Activated gamma-delta T cell treated with anti-CD3 and anti-CD28 coated beads, Interleukin-2, amount 50 U/mL, for 16 hours (primary cell): ENCODE measurements around the gene MAS1.
"Not testable (repeated sequence)": the region's sequence is repeated elsewhere in the genome, so short reads cannot be mapped to it uniquely, and the experiment has no call there.

Experiments
- DNase-seq: peaks from one replicate; pipeline ENCODE4 v3.0.0-alpha.2; 2020; ENCODE audit warnings: low read depth

The MAS1 gene

DNA sequence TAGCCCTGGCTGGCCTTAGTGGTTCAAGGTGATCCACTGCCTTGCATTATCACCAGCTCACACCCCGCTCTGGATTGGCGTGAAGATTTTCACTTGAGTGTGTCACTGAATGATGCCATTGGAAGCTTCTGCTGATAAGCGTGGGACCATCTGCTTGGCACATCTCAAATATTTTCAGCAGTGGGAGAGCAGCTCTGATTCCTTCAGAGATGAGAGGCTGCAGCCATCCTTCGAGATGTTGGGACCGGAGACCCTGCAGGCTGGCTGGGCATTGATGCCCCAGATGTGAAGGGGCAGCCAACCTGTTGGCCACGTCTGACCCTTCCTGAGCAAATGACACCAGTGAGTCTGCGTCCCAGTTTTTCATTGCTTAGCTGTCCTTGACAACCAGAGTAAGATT is at the start of gene MAS1:
Gene MAS1, plus strand, starts transcription at position 197 of the 400 bp plus-strand sequence. CDS start 15,968 bp downstream, outside the sequence.
- no peak for DNase-seq

DNA sequence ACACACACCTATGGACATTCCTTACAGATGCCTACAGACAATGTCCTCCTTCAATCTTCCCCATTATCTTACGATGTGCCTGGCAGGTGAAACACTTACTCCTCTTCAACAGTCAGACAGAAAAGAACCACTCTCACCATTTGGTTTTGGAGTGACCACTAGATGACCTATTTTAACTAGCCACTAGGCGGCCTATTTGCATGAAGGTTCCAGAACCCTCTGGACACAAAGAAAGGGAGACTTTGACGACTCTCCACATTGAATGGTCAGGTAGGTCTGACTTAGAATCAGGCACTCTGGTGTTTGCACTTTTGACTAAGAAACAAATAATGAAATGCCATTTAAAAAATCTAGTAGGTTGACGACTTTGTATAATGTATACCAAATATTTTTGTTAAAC is 48.8 kb upstream of the MAS1 start:
- no peak for DNase-seq

DNA sequence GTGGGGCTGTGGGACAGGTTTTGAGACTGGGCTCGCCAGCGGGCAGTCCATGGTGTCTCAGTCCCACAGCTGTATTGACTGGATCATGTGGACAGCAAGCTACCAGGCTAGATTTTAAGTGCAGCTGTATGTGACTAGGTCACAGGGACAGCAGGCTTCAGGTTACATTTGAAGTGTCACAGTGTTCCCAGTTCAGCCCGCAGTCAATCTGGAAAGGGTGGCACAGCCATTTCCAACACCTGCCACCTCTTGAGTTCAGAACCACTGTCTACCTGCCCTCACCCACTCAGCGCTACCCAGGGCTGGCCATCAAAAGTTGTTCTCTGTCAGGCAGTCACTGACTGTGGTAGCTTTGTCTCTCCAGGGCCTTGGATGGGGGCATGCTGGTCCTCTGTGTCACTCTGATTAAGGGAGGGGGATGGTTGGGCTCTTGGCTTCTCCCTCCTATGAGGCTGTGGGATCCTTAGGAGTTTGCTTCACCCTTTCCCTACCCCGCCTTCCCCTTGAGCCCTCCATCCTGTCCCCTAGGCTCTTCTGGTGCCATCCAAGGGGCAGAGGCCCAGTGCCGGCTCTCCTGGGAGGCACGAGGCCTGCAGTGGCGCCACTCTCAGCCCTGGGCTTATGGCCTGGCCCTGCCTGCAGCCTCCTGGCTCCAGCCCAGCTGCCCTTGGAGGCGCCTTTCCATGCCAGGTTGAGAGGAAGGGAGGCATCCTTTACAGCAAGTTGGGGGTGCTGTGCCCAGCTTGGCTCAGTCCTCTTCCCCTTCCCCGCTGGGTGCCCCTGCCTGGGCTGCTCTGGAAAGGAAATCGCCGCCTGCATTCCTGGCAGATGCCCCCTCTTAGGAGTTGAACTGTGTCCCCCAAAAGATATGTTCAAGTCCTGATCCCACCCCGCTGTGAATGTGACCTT is 45.8 kb upstream of the MAS1 start:
- DNase-seq, result no peak

DNA sequence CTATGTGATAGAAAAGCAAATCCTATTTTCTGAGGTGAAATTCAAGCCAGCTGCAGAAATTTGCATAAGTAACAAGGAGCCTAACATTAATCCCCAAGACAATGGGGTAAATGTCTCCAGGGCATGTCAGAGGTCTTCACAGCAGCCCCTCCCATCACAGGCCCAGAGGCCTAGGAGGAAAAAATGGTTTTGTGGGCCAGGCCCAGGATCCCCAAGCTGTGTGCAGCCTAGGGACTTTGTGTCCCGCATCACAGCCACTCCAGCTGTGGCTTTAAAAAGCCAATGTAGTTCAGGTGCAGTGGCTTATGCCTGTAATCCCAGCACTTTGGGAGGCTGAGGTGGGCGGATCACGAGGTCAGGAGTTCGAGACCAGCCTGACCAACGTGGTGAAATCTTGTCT is 42.2 kb upstream of the MAS1 start:
- DNase-seq, result not testable (repeated sequence)

DNA sequence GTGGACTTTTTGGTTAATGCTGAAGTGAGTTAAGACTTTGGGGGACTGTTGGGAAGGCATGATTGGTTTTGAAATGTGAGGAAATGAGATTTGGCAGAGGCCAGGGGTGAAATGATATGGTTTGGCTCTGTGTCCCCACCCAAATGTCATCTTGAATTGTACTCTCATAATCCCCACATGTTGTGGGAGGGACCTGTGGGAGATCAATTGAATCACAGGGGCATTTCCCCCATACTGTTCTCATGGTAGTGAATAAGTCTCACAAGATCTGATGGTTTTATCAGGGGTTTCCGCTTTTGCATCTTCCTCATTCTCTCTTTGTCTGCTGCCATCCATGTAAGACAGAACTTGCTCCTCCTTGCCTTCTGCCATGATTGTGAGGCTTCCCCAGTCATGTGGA is 40.9 kb upstream of the MAS1 start:
- DNase-seq, result not testable (repeated sequence)

DNA sequence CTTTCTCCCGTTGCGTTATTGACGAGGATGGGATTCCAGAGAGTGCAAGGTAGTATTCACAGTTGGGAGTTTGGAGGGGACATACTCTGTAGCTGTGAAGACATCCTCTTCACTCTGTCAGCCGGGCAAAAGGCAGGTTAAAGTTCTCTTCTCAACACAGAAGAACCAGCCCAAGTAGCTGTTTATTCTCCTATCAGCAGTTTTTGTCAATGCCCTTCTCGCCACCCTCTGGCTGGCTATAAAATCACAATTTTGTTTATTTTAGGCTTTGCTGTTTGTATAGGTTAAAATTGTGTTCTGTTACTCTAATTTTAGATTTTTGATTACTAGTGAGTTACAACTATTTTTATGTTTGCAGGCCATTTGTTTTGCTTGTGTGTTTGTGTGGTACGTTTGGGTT is 37.9 kb upstream of the MAS1 start:
- no peak for DNase-seq

DNA sequence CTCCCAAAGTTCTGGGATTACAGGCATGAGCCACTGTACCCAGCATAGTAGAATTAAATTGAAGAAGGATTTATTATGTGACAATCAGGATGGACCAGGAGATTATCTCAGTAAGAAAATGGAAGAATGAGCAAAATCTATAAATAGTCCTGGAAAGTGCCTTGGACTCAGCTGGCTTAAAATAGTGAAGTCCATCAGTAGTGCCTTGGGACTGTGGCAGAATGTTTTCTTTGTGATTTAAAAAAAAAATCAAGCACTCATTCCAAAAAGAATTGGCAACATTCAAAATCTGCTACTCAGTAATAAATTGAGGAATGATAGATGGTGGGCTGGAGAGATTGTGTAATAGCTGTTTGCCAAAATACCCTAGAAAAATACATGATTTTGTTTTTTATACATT is 37.0 kb upstream of the MAS1 start:
- no peak for DNase-seq

DNA sequence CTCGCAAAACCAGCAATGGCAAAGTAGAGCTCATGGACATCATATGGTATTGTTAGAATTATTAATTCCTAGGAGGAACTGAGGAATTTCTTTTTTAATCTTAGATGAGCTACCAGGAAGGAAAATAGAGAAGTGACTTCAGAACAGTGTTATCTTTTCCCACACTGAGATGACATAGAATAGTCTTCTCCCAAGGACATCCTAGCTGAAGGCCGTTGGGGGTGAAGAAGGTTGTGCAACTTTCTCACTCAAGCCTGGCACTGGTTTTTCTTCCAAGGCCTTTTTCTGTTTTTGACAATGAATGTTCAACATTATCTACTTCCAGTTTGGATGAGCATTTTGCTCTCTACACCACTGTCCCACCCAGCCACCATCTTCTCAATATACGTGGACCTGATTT is 35.8 kb upstream of the MAS1 start:
- DNase-seq, result no peak

DNA sequence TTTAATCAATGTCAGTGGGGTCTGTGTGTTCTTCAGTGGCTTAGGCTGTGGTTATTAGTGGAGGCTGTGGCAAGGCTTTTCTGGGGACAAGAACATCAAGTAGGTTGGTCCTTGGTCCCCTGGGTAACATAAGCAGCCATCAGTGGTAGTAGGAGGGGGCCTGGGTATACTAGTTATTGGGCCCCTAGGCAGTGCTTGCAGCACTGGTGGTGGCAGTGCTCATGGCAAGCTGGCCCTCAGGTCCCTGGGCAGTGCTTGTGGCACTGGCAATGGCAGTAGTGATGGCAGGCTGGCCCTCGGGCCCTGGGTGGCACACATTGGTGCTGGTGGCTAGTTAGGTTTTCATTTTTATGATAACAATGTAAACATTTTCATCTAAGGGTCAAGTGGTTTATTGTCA is 32.5 kb upstream of the MAS1 start:
- DNase-seq, result no peak

DNA sequence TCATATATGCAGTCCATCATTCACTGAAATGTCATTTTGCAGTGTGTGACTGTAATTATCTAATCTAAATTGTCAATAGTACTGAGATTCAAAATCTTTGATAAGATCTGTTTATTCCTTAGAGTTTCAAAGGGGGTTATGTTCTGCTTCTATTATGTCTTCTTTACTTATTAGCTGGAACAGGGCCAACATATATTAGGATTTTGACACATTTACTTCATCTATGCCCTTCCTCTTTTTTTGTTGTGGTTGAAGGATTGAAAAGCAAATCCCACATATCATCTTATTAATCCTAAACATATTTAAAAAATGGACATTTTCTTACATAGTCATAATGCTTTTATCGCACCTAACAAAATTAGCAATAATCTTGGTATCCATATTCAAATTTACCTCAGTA is 30.3 kb upstream of the MAS1 start:
- no peak for DNase-seq

DNA sequence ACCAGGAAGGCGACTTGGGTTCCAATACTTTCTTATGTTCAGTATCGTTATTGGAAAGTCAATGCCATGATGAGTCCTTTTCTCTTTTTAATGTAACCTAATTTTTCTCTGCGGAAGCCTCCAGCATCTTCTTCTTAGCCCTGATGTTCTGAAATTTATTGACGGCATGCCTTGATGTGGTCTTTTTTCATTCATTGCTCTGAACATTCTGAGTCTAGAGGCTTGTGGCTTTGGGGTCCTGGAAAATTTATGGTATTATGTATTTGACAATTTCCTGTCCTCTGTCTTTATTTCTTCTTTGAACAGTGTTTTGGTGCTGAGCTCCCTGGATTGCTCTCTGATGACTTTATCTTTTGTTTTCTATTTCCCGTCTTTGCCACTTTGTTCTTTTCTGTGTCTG is 28.7 kb upstream of the MAS1 start:
- DNase-seq, result no peak

DNA sequence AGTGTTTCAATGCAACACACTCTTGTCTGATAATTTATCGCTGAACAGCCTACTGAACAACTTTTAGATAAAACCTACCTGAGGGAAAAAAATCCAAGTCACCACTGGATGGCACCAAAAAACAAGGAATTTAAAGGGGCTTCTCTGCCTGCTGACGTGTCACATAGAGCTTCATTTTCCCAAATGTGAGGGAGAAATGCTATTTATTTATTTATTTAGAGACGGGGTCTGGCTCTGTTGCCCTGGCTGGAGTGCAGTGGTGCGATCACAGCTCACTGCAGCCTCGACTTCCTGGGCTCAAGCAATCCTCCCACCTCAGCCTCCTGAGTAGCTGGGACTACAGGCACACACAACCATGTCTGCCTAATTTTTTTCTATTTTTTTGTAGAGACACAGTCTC is 27.4 kb upstream of the MAS1 start:
- not testable (repeated sequence) for DNase-seq

DNA sequence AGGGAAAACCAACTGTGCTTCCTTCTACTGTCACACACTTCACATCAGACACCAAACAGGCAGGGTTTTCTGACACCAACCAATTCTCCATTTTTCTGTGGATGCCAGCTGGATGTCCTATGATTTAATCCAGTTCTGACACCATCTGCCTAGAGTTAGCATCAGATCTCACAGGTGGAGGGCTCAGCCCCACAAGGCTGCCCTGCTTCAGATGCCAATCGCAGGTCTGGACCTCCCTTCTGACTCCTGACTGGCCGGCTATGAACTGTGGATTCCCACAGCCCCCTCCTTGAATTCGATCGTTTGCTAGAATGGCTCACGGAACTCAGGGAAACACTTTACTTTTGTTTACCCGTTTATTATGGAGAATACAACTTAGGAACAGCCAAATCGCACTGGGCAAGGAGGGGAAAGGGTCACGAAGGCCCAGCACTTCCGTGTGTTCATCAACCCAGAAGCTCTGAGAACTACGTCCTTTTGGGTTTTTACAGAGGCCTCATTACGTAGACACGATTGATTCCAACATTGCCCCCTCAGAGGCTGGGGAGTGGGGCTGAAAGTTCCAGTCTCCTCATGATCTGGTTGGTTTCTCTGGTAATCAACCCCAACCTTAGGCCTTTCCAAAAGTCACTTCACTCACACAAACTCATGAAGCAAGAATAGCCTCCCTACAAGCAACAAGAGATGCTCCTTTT is 25.4 kb upstream of the MAS1 start:
- DNase-seq, result no peak

DNA sequence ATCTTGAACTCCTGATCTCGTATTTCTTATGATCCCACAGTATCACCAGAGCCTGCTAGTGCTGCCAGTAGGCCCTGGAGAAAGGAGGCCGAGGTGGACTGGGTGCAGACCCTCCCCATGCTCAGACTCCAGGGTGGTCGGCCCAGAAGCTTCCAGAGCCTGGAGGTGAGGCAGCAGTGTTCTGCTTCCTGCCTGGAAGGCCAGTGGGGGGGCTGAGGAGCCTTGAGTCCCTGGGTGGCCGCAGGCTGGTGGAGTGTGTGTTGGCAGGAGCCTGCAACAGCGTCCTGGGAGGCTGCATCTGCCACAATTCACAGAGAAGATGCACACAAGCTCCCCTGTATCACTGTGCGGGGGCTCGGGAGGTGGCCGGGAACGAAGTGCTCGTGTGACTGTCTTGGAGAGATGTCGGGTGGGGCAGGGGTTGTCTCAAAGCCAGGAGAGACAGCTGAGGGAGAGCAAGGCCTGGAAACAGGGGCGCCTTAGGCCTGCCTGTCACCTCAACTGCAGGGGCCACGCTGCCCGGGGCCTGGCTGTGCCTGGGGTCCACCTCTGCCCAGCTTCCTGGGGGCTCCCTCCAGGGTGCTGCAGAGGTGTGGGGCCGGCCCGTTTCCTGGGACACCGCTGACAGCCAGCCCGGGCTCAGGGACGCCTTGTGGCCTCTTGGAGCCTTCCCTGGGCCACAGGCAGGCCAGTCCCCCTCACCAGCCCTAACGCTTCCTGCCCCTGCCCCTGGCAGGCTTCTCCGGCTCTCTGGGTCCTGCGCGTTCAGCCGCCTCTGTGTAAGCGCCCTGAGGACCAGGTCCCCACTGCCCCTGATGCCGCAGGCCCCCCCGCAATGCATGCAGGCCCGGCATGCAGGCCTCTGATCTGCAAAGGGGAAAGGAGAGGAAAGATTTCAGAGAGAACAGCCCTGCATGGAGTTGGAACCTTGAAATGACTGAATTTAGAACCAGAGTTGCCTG is 24.2 kb upstream of the MAS1 start:
- no peak for DNase-seq

DNA sequence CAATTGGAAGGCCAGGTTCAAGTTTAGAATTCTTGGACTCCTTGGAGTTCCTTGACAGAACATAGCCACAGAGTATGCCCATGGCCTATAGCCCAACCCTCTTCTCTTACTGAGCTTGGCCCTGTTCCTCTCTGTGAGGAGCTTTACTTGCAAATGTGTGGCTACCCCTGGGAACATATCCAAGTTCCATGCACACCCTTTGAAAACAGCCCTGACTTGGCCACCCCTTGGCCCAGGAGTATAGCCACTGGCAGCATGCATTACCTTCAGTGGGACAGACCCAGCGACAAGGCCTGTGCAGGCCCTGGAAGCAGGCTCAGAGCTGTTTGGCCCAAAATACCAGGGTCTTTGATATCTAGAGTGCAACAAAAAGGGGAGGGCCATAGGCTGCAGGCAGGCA is 19.5 kb upstream of the MAS1 start:
- DNase-seq, result no peak

DNA sequence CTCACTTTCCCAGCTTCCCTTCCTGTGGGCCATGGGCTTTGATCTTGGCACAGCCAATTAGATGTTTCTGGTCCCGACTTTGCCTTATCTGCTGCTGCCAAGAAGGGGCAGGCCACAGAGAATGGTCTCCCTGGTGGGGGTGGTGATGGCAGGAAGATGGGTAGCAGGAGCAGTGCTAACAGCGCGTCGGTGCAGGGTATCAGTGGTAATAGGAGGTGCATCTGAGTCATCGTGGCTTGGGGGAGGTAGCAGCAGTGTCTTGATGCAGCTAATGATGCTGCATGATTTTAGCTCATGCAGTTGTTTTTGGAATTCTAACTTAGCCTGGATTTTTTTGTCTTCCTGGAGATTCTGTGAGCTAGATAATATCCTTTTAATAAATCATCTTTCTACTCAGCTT is 18.9 kb upstream of the MAS1 start:
- no peak for DNase-seq

DNA sequence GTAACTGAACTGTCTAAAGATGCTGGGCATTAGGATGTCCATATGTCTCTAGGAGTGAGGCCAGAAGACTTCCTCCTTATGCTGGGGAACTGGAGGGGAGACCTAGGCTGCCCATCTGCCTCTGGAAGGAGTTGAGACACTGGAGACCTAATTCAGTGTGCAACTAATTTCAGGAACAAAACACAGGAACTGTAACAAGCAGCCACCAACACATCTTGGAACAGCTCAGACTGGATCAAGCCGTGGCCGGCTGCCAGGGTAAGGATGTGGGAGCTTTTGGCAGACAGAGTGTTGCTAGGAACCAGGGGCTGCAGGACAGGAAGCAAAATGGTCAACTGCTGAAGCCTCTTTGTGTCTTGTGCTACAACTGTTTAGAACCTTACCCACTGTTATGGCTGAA is 16.4 kb upstream of the MAS1 start:
- DNase-seq, result no peak

DNA sequence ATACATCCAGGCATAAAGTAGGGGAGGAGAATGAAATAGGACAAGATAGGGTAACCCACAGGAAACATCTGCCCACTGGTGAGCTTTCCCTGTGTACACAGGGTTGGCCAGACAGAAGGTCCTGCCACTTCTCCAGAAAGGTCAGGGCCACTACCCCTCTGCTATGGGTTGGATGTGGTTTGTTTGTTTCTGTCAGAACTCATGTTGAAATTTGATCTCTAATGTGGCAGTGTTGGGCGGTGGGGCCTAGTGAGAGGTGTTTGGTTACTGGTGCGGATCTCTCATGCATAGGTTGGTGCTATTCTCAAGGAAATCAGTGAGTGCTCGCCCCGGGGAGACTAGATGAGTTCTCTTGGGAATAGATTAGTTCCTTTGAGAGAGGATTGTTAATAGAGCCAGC is 15.6 kb upstream of the MAS1 start:
- DNase-seq, result no peak

DNA sequence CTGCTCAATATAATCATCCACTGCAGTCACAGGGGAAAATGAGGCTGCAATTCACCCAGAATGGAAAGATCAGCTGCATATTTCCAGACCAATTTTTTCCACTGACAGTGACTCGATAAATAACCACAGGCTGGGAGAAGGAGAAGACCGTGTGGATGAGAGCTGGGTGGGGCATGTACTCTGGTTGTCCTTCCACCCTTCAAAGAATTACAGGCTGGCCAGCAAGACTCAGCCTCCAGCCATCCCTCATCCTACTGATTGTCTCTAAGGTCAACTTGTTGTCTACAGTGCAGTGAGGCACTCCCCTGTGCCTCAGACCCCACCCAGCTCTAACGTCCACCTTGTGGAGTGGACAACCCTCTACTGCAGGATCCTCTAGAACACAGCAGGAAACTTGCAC is 14.5 kb upstream of the MAS1 start:
- no peak for DNase-seq

DNA sequence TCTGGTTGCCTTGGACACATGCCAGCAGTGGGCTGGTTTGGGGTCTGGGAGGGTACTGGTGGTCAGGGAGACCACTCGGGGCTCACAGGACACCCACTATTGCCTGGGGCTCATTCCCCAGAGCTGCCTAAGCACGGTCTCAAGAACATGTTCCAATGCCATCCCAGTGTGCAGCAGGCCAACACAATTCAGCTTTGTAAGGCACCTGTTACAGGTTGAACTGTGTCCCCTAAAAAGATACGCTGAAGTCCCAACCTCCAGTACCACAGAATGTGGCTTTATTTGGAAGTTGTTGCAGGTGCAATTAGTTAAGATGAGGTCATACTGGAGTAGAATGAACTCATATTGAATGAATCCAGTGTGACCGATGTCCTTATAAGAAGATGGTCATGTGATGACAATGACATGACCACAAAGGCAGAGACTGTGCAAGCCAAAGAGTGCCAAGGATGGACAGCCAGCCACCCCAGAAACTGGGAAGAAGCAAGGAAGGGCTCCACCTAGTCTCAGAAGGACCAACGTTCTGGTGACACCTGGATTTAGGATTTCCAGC is 13.5 kb upstream of the MAS1 start:
- no peak for DNase-seq

DNA sequence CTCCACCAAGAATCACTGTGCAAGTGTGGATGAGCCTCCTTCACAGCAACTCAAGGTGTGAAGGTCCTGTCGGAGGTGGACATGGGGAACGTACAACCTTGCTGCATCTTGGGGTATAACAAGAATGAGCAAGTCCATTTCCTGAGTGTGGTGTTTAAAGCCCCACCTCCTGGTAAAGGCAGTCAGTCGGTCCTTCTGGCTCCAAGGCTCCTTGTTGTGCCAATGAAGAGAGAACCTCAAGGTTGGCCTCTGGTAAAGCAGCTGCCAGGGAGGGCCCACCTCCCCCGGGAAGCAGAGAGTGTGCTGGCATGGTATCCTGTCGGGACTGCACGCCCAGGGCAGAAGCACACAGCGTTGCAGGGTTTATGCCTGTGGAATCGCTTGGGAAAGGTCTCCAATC is 12.4 kb upstream of the MAS1 start:
- DNase-seq, result no peak

DNA sequence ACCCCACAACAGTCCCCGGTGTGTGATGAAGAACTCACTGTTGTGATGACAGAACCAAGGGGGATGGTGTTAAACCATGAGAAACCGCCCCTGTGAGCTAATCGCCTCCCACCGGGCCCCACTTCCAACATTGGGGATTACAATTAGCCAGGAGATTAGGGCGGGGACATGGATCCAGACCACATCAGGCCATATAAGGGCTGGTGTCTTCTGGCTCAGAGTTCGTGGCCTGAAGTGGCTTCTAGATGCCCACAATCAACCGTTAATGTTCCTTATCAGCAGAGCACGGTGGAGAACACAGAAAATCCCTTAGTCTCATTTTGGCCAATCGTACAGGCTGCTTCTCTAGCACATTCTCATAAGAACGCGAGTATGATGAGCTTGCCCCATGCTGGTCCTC is 10.9 kb upstream of the MAS1 start:
- DNase-seq, result no peak
